HEK293T (cell line): ENCODE results near the gene STRN3.

Experiments
- BHLHE40 ChIP-seq: fragments of 450-650 bp; IDR thresholded peaks from 2 replicates; pipeline ENCODE4 v1.6.1; 2016; ENCODE audit warnings: mild to moderate bottlenecking, moderate library complexity, borderline replicate concordance
- FOXK2 ChIP-seq: fragments of 450-650 bp; IDR thresholded peaks from 2 replicates; pipeline ENCODE4 v1.6.1; 2016; ENCODE audit warnings: mild to moderate bottlenecking
- HDGF ChIP-seq: fragments of 450-650 bp; IDR thresholded peaks from 2 replicates; pipeline ENCODE4 v1.6.1; 2017; ENCODE audit warnings: antibody characterized with exemption, borderline replicate concordance
- LEF1 ChIP-seq: fragments of 450-650 bp; IDR thresholded peaks from 2 replicates; pipeline ENCODE4 v1.6.1; 2017; ENCODE audit warnings: mild to moderate bottlenecking, borderline replicate concordance
- NFRKB ChIP-seq: fragments of 450-650 bp; IDR thresholded peaks from 2 replicates; pipeline ENCODE4 v1.6.1; 2016; ENCODE audit warnings: mild to moderate bottlenecking, moderate library complexity
- SP1 ChIP-seq: fragments of 450-650 bp; IDR thresholded peaks from 2 replicates; pipeline ENCODE4 v1.6.1; 2017
- SUZ12 ChIP-seq: fragments of 450-650 bp; IDR thresholded peaks from 2 replicates; pipeline ENCODE4 v1.6.1; 2016; ENCODE audit warnings: mild to moderate bottlenecking
- TARDBP ChIP-seq: fragments of 450-650 bp; IDR thresholded peaks from 2 replicates; pipeline ENCODE4 v1.6.1; 2016
- ZNF384 ChIP-seq: fragments of 450-650 bp; IDR thresholded peaks from 2 replicates; pipeline ENCODE4 v1.6.1; 2016

DNA sequence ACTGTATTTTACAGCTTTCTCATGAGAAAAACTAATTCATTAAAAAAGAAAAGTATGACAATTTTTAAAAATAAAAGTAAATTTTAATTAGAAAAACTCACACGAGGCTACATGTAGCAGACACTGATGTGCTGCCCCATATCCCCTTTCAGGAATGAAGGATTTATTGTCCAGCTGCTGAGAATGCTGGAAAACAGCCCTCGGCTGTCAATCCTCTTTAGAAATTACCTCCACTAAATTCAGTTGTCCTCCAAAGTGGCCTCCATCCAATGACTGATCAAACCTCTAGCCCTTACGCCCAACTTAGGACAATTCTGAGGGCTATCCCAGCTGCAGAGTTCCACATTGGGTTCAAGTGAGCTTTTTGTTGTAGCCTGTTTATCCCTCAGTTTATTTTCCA, 30.5 kb downstream of the STRN3 start:
- no peak for TF ChIP-seq SUZ12
- no peak for TF ChIP-seq FOXK2
- TF ChIP-seq ZNF384 = no peak
- no peak for TF ChIP-seq NFRKB
- TF ChIP-seq HDGF = no peak
- TF ChIP-seq BHLHE40 = no peak
- TF ChIP-seq SP1 = no peak
- TF ChIP-seq LEF1 = no peak
- no peak for TF ChIP-seq TARDBP
